Left colon (tissue), 2 donors: ENCODE measurements around the gene MARCHF10. TPM values are rescaled to one million over a fixed set of nuclear protein-coding genes. Genes with fewer than 3 reads are reported as not detected.
"Not testable (repeated sequence)": the region's sequence is repeated elsewhere in the genome, so short reads cannot be mapped to it uniquely, and the experiment has no call there.

Experiments
- ATAC-seq: fragments of 200-7000 bp; cut with Tn5 transposase; one replicate; pipeline ENCODE4 v1.9.1; 2020; ENCODE audit warnings: mild to moderate bottlenecking, moderate library complexity
- DNase-seq, 2 donors: peaks; one replicate each; pipeline ENCODE4 v3.0.0-alpha.2; 2020
- intact Hi-C, 2 donors: fragments of 100-400 bp; cut with DNase I in 1 of 2; cut with micrococcal nuclease in 1 of 2; formaldehyde crosslinking; loops; one replicate each; pipeline versions ENCODE4 v1.11.2 to v1.14.0; 2022; cut with DNase I, micrococcal nuclease
- total RNA-seq, 2 donors: library from RNA; stranded (reverse); fragmentation: NEBNext Ultra II Directional; extraction: Animal tissue kit (Norgen Biotek cat#: 25700); gene quantifications; one replicate each; pipeline ENCODE4 v1.2.1, GENCODE V29; 2021
- donor health status: DM: no; HTN: no; CAD: no.
- donor health status: DM: yes; HTN: yes; CAD: no.

Gene MARCHF10
- total RNA-seq, 2 donors from 2014 or later = not detected

GRCh38 chr17:62695093-62695738, 112.9 kb downstream of the MARCHF10 start:
- ATAC-seq, DNase-seq, intact Hi-C loops: not testable (repeated sequence)

DNA sequence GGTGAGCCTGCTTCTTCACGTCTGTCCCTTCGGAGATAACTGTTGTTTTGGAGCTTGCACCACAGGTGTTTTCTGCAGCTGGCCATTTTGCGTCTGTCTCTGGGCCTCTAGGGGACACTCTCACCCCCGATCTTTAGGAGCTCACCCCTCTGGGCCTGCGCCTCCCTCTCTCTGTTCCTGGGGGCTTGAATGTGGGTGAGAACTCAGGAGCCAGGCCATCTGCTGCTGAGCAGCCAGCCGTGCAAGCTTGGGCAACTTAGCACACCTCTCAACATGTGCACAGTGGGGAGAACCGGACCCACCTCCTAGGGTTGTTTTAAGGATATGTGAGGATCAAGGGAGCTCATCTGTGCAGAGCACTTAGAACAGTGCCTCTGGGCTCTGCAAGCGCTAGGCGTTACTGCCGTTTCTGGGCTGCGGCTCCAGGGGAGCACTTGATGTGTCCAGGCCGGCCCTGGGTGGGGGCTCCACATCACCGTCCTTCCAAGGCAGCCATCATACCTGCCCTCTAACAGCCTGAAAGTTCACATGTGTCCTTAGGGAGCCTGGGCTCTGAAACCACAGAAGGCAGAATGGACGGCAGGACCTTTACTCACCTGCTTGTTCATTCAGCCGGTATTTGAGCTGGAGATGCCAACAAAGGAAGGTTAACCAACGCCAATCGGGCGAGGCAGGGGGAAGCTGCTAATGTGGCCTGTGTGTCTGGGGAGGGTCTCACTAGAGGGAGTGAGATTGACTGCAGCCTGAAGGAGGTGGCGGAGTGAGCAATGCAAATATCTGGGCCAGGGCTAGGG, 114.3 kb downstream of the MARCHF10 start:
- intact Hi-C loops = no loop called here
- no peak for DNase-seq
- ATAC-seq = no peak

- ATAC-seq (no peak), DNase-seq (no peak)
These were observed 115.2 kb downstream of the MARCHF10 start for GRCh38 chr17:62692721-62693431.

GRCh38 chr17:62692159-62692651, 115.9 kb downstream of the MARCHF10 start:
- no peak for ATAC-seq

More at GRCh38 chr17:62692721-62693431, 115.2 kb downstream of the MARCHF10 start:
- intact Hi-C loops = no loop called here

GRCh38 chr17:62691589-62691915, 116.6 kb downstream of the MARCHF10 start:
- DNase-seq, ATAC-seq, intact Hi-C loops: not testable (repeated sequence)

More at GRCh38 chr17:62692159-62692651, 115.9 kb downstream of the MARCHF10 start:
- intact Hi-C loops = no loop called here
- no peak for DNase-seq

- ATAC-seq (no peak), DNase-seq (no peak)
- intact Hi-C loops = no loop called here
These were observed 117.8 kb downstream of the MARCHF10 start for GRCh38 chr17:62690168-62690897.

- intact Hi-C loops = no loop called here
- no peak for DNase-seq
- ATAC-seq = no peak
These were observed 118.5 kb downstream of the MARCHF10 start for GRCh38 chr17:62689441-62690167.

DNA sequence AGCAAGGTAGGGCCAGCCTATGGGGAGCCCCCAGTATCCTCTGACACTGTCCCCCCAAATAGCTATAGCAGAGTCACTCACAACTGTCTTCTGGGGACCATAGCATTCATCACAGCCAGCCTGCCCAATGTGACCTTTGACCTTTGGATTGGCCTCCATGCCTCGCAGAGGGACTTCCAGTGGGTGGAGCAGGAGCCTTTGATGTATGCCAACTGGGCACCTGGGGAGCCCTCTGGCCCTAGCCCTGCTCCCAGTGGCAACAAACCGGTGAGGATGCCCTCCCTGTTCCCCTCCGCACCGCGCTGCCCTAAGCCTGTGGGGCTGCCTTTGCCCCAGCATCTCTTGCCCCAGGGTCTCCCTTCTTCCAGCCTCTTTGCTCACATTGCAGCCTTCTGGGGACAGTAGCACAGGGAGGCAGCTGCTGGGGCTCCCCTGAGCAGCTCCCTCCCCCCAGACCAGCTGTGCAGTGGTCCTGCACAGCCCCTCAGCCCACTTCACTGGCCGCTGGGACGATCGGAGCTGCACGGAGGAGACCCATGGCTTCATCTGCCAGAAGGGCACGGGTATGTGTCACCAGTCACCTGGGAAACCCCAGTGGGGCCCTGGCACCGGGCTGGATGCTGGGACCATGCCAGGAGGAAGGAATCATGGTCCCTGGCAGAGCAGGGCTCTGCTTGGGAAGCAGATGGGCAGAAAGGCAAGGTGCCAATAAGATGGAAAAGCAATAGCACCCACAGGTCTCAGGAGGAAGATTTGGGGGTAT, 119.5 kb downstream of the MARCHF10 start:
- intact Hi-C loops = no loop called here
- ATAC-seq (no peak), DNase-seq (no peak)

DNA sequence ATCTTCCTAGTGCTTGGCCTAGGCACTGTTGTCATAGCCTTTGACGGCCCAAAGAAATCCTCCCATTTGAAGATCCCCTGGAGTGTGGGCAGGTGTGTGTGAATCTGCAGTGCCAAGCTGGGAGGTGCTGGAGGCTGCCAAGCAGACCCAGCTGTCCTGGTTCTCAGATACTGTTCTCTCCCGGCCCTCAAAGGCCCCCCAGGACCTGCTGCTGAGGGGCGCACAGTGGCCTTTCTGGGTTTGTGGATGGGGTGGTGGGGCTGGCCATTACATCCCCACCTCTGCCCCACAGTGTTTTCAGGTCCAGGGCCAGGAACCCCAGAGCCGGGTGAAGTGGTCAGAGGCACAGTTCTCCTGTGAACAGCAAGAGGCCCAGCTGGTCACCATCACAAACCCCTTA, 120.1 kb downstream of the MARCHF10 start:
- ATAC-seq (no peak), DNase-seq (no peak)
- intact Hi-C loops = no loop called here

DNA sequence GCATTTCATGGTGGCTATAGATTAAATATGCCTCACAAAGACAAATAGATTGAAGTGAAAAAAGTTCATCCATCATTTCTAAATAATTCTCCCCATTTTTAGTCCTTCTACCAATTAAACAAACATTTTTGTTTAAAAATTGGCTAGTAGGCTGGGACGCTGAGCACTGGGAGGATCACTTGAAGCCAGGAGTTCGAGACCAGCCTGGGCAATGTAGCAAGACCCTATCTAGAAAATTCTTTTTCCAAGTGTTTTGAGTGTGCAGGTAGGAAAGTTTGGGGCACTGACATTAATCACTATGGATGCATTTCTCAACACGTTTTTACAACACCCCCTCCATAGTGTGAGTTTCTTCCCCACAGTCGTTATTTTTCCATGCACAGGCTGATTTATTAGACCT, 123.9 kb downstream of the MARCHF10 start:
- DNase-seq (no peak), ATAC-seq (no peak)
- intact Hi-C loops = no loop called here

GRCh38 chr17:62681939-62682381, 126.2 kb downstream of the MARCHF10 start:
- DNase-seq (no peak), ATAC-seq (no peak)
- intact Hi-C loops = no loop called here

DNA sequence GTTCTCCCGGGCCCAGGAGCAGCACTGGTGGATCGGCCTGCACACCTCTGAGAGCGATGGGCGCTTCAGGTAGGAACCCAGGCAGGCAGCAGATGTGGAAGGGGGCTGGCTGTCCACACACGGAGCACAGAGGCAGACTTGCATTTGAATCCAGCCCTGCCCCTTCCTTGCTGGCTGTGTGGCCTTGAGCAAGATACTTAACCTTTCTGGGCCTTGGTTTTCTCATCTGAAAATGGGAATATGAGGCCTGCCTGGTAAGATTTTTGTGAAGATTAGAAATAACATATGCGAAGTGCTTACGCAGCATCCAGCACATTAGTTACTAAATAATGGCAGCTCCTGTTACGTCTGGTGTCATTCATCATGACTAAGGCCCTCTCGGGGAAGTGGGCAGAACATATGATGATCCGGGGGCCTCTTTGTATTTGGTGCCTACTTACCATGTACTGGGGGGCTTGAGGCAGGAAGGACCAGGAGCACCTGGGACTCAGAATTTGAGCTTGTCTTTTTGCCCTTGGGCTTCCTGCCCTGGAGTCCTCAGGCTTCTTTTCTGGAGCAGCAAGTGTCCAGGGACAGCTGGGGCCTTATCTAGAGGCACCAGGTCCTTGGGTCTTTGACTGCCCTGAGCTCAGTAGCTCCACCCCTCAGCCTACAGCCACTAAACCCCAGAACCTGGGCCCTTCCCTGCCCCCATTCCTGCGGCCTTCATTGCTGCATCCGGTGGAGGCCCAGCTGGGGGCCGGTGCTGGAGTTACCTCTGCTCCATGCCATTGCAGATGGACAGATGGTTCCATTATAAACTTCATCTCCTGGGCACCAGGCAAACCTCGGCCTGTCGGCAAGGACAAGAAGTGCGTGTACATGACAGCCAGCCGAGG, 126.8 kb downstream of the MARCHF10 start:
- intact Hi-C loops = no loop called here
- no peak for ATAC-seq
- DNase-seq = no peak

DNA sequence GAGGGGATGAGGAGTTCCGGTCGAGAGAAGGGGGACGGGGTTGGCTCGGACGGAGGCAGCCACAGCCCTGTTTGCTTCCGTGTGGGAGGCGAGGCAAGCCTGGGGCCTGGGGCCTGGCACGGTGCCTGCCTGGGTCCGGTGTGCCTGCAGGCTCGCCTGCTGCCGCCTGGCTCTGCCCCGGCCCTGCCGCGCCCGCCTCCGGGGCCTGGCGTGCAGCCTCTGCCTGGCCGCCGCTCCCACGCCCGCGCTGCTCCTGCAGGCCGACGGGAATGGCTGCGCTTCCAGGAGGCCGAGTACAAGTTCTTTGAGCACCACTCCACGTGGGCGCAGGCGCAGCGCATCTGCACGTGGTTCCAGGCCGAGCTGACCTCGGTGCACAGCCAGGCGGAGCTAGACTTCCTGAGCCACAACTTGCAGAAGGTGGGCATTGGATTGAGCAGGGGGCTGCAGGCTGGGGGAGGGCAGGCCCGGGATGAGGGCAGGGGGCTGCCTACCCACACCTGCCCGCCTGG, 127.5 kb downstream of the MARCHF10 start:
- ATAC-seq (peak; percentile 93), DNase-seq (peak in 1 of 2 donors; percentile 51)
- intact Hi-C loops = no loop called here

DNA sequence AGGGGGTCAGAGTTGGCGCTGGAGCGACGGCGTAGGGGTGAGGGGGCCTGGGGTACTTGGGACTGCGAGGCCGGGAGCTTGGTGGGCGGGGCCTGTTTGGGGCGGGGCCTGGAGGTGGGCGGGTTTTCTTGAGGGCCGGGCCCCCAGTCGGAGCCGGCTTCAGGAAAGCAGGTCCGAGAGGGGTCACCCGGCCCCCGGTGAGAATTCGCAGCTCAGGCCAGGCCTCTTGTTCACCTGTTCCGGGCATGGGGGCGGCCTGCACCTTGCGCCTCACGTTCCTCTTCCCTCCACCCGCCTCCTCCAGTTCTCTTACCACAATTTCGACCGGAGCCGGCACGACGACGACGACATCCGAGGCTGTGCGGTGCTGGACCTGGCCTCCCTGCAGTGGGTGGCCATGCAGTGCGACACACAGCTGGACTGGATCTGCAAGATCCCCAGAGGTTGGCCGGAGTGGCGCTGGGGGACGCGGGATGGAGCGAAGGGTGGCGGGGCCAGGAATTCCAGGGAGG, 128.2 kb downstream of the MARCHF10 start:
- DNase-seq (no peak), ATAC-seq (no peak)
- intact Hi-C loops = no loop called here

DNA sequence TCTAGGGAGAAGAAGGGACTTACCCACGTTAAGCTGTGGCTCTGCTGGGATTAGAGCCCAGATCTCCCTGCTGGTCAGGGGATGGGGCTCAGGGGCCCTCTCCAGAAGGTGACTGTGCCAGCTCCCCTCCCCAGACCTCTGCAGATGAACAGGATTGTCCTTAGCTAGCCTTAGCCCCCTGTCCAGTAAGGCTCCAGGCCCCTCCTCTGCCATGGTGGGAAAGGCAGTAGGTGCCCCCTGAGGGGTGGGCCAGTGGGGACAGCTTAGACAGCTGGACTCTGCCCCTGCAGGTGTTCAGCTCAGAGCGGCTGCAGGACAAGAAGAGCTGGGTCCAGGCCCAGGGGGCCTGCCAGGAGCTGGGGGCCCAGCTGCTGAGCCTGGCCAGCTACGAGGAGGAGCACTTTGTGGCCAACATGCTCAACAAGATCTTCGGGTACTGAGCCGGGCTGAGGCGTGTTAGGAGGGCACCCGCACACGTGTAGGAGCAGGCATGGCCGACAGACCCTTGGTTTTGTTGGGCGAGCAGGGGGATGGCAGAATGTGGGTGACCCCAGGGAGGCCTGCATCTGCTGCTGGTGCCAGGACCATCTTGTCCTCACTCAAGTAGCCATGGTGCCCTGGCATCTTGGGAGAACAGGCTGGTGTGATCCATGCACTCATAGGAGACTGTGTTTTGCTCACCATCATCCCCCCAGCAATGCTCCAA, 129.7 kb downstream of the MARCHF10 start:
- intact Hi-C loops = no loop called here
- ATAC-seq = no peak
- DNase-seq = no peak
